GM21515 (cell line): ENCODE data around the gene LLGL1.
A peak's percentile ranks its signal among the peaks of the same experiment; 100 is the strongest.

ENCODE experiments used
- ATAC-seq: cut with Tn5 transposase; IDR thresholded peaks from one replicate; pipeline ENCODE4 v1.9.1; 2021; ENCODE audit not compliant: unreplicated experiment

The LLGL1 gene

GRCh38 chr17:18225121-18225641 lies at the start of gene LLGL1:
Gene LLGL1 (plus strand): TSS chr17:18225635. CDS start chr17:18225683, 48 bp downstream.
- peak; percentile 88 for ATAC-seq

- no peak for ATAC-seq
These were observed 49.3 kb upstream of the LLGL1 start for GRCh38 chr17:18176176-18176575.

- ATAC-seq: no peak
These were observed 48.3 kb upstream of the LLGL1 start for GRCh38 chr17:18177133-18177532.

GRCh38 chr17:18177722-18178121 lies 47.7 kb upstream of the LLGL1 start:
- ATAC-seq: no peak

DNA sequence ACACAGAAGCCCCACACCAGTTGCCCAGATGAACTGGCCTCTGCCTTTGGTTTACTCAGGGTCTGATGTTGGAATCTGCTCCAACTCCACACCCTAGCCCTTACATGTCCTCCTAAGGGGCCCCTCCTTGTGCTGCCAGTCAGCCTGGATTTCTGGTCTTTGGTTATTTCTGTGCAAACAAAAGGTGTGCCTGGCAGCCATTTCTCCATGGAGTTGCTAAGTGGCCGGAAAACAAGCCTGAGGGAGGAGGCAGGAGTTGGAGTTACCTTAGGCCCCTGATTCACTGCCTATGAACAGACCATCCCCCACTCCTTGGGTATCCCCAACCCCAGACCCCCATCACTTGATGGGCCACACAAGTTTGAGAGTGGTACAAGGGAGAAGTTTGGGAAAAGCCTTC lies 46.2 kb upstream of the LLGL1 start:
- ATAC-seq: no peak

GRCh38 chr17:18179804-18180203 lies 45.6 kb upstream of the LLGL1 start:
- ATAC-seq: no peak

DNA sequence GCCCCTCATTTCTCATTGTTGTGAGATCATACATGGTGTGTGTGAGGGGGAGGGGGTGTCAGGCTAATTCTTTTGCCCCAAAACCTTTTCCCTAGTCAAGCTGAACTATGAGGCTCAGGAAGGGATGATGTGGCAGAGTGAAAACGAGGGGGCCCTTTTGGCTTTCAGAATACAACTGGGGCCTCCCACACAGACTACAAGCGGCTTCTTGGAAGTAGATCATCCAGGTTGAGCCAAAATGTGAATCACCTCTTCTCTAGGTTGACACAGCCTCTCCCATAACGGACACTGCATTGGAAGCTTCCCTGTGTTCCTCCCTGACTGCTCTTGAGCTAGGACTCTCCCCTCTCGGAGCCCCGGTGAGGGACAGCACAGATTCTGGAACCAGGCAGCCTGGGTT lies 44.1 kb upstream of the LLGL1 start:
- no peak for ATAC-seq

DNA sequence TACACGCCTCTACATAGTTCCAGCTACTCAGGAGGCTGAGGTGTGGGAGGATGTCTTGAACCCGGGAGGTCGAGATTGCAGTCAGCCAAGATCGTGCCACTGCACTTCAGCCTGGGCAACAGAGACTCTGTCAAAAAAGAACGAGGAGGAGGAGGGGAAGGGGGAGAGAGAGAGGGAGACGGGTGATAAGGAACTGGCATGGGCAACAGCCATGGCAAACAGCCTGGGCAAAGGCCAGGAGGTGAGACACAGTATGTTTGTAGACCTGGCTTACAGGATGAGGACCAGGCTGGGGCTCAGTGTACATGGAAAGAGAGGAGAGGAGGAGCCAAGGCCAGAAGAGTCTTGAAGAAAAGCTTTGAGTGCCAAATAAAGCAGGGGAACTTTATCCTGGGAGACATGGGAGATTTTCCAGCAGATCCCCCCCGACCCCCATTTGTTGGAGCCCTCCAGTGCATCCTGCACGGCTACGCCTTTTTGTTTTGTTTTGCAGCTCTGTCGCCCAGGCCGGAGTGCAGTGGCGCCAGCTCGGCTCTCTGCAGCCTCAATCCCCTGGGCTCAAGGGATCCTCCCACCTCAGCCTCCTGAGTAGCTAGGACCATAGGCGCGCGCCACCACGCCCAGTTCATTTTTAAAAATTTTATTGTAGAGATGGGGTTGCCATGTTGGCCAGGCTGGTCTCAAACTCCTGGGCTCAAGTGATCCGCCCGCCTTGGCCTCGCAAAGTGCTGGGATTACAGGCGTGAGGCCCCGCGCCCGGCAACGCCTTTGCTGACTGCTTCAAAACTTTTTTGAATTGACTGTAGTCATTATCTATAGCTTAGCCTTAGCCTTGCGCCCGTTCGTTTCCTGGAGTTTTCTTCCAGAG lies 43.1 kb upstream of the LLGL1 start:
- no peak for ATAC-seq

- peak; percentile 40 for ATAC-seq
These were observed 42.5 kb upstream of the LLGL1 start for GRCh38 chr17:18182978-18183333.

DNA sequence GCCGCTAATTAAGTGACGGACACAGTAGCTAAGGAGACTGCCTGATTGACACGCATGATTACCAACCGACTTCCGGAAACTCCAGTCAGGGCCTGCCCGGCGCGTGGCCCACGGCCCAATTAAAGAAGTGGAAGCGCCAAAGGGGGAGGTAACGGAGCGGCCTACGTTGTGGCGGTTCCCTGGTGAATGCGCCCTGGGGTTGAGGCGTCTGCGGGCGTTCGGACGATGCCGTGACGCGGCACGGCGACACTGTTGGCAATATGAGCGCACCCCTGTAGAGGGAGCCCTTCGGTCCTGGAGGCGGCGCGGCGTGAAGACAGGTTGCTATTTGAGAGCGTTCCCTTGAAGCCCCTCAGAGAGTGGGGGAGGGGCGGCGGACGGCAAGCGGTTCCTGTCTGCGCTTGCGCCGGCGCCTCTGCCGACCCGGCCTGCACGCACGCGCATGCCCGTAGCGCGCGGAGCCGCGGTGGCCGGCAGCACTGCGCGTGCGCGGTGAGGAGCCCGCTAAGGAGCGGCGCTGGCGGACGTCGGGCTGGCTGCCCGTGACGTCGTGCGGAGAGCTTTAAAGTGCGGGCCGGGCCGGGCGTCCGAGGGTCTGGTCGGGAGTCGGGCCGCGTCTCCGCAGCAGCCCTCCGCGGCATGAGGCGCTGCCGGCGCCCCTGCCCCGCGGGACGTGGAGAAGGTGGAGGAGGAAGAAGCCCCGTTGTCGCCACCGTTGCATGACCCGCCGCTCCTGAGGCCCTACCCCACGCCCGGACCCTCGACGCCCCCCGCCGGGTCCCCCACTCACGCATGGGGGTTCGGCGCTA lies 41.9 kb upstream of the LLGL1 start, which contains the start of gene ALKBH5:
TSS of gene ALKBH5 (plus strand) at position 495 of the 809 bp plus-strand sequence. CDS start 416 bp downstream, outside the sequence.
- ATAC-seq: peak; percentile 67

DNA sequence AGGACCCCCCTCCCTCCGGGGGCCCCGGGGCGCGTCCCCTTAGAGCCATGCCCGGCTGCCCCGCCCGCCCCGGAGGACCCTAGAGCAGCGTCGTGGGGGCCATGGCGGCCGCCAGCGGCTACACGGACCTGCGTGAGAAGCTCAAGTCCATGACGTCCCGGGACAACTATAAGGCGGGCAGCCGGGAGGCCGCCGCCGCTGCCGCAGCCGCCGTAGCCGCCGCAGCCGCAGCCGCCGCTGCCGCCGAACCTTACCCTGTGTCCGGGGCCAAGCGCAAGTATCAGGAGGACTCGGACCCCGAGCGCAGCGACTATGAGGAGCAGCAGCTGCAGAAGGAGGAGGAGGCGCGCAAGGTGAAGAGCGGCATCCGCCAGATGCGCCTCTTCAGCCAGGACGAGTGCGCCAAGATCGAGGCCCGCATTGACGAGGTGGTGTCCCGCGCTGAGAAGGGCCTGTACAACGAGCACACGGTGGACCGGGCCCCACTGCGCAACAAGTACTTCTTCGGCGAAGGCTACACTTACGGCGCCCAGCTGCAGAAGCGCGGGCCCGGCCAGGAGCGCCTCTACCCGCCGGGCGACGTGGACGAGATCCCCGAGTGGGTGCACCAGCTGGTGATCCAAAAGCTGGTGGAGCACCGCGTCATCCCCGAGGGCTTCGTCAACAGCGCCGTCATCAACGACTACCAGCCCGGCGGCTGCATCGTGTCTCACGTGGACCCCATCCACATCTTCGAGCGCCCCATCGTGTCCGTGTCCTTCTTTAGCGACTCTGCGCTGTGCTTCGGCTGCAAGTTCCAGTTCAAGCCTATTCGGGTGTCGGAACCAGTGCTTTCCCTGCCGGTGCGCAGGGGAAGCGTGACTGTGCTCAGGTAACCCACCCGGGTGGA lies 41.0 kb upstream of the LLGL1 start:
- peak; percentile 2 for ATAC-seq

GRCh38 chr17:18185391-18185790 lies 40.0 kb upstream of the LLGL1 start:
- no peak for ATAC-seq

DNA sequence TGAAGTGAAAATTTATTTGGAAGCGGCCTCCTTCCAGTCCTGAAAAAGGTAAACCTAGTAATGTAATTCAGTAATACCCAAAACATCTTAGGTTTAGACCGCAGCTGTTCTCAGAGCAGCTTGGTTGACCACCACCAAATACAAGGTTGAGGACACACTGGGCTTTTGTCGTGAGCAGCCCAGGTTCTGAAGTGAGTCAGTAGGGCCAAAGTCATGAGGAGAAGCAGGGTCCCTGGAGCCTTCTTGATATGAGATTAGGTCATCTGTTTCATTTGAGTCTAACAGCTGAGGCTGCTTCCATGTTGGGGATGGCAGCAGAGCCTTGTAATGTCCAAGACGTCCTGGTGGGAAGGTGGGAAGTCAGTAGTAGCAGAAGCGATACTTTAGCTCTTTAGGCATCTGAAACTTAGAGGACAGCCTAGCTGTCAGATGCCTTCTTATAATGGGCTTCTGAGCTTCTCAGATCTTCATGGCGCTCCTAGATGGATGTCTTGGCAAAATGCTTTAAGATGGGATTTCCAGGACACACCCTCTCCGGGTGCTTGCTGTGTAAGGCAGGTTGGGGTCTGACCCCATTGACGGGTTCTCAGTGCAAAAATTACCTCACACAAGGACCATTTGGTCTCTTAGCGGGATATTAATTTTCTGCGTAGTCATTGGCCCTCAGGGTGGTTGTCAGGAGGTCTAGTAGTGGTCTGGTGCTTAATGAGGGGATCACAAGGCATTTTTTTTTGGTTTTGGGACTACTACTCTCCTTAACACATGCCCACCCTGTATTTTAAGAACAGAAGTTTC lies 39.4 kb upstream of the LLGL1 start:
- ATAC-seq: no peak

DNA sequence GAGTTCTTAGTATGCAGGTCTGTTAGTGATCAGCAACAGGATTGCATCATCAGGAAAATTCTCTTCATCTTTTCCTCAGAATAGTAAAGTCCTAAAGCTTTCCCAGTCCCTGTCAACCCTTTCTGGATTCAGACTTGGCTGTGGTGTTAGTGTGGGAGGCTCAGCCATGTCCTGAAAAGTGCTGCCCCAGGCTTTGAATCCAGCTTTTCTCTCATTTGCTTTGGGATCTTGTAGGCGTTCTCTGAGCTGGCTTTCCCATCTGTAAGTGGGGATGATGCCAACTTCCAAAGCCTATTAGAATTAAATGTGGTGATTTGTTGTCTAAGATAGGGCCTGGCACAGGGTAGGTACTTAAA lies 38.8 kb upstream of the LLGL1 start:
- ATAC-seq: no peak

DNA sequence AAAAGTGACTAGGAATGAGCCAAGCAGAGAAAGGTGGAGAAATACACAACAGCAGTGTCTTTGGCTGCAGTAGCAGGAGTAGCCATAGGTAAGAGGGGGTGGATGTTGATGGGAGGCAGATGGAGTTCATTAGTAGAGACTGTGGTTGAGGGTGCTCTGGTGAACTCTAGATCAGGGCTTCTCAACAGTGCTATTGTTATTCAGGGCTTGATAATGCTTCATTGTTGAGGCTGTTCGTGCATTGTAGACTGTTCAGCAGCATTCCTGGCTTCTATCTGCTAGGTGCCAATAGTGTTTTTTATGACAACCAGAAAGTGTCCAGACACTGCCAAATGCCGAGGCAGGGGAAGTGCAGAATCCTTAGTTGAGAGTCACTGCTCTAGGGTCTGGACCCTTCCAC lies 38.2 kb upstream of the LLGL1 start:
- no peak for ATAC-seq

GRCh38 chr17:18187821-18188761 lies 37.3 kb upstream of the LLGL1 start:
- no peak for ATAC-seq

DNA sequence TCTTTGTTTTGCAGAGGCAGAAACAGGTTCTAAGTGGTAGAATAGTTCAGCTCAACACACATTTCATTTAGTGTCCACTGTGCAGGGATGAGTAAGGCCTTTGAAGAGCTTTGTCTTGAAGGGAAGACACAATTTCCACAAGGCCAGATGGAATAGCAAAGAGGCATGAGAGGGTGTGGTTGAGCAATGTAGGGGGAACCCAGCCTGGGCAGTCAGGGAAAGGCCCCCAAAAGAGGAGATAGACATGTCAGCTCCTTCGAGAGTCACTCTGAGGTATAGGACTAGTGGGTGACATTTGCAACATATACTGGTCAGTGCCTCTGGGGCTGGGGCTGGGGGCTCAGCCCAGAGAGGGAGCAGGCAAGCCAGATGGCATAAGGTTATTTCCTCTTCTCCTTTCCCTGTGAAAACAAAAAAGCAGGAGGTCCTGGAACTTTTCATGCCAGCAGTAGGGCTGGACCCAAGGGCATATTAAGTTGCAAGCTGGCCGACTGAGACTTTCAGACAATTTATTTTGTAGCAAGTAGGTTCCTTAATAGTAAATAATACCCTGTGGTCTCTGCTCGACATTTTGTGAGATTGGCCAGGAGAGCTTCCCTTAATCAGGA lies 34.7 kb upstream of the LLGL1 start:
- ATAC-seq: no peak

- no peak for ATAC-seq
These were observed 34.2 kb upstream of the LLGL1 start for GRCh38 chr17:18191236-18191667.

DNA sequence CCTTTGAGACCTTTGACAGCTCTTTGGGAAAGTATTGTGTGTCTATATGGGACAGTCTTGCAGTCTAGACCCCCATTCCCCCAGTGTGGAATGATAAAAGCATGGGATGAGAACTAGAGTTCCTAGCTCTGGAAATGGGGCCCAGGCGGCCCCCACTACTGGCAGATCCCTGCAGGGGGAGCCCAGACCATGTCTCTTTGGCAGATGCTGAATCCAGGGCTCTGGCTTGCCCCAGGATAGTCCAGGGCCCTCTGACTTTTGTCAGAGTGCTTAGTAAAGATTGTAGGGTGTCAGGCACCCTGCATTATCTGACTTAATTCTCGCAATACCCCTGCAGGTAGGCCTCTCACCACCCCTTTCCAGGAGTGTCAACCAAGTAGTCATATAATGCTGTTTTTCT lies 33.5 kb upstream of the LLGL1 start:
- ATAC-seq: no peak
